Body of pancreas (tissue), 4 donors: ENCODE measurements around the gene APH1B.

Source experiments
- CTCF ChIP-seq, 7 experiments: fragments of 450-650 bp in 4 of 7; fragments of 200-600 bp in 3 of 7; sonication (generic) in 3 of 7; IDR thresholded peaks; one replicate each; pipeline ENCODE4 v1.5.1; 2016 to 2019; ENCODE audit warnings: antibody characterized with exemption in 7 of 7
- POLR2A ChIP-seq, 3 donors: fragments of 450-650 bp; IDR thresholded peaks; one replicate each; pipeline ENCODE4 v1.6.1; 2016; ENCODE audit warnings: antibody characterized with exemption in 3 of 3, mild to moderate bottlenecking in 2 of 3

GRCh38 chr15:63341898-63342297 is 64.5 kb downstream of the APH1B start:
- TF ChIP-seq CTCF (IDR thresholded peaks at IDR 0.05) (no peak), POLR2A (IDR thresholded peaks at IDR 0.05) (no peak)
